CD4-positive, alpha-beta T cell treated with Interleukin-12 subunit alpha and Interleukin-12 subunit beta, for 1 hour (primary cell): ENCODE results near the gene MBD3L3.
"Not testable (repeated sequence)": the region's sequence is repeated elsewhere in the genome, so short reads cannot be mapped to it uniquely, and the experiment has no call there.

ENCODE experiments used
- DNase-seq: peaks from one replicate; pipeline ENCODE4 v3.0.0-alpha.2; 2020

MBD3L3 gene

DNA sequence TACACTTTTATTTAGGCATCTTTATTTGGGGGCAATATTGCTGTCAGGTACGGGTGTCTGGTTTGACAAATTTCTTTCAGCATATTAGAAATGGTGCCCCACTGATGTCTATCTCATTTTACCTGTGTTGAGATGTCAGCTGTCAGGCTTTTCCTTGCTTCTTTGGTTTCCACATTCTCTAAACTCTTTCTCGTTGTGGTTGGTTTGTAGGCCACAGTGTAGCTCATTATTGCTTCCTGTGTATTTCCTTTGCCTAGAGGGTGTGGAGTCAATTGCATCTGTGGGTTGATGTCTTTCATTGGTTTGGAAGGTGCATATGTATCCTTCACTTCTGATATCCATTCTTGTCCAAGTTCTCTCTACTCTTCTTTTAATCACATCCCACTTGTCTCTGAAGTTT lies 1.5 kb upstream of the MBD3L3 start:
- DNase-seq: not testable (repeated sequence)

DNA sequence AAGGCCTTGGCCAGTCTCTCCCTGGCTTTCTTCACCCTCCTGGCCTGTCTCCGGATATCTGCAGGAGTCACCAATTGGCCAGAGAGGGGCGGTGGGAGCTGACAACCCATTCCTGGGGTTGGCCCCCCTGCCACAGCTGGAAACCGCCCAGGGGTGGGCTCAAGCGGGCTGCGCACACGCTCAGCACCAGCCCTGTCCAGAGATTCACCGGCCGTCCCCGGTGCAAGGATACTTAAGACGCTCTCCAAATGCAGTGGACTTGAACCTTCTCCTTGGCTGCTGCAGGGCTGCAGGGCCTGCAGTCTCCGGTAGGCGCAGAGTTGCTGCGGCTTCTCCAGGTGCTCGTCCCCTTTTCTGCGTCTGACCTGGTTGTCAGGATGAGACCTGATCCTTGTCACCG lies 2.1 kb downstream of the MBD3L3 start:
- DNase-seq: not testable (repeated sequence)

DNA sequence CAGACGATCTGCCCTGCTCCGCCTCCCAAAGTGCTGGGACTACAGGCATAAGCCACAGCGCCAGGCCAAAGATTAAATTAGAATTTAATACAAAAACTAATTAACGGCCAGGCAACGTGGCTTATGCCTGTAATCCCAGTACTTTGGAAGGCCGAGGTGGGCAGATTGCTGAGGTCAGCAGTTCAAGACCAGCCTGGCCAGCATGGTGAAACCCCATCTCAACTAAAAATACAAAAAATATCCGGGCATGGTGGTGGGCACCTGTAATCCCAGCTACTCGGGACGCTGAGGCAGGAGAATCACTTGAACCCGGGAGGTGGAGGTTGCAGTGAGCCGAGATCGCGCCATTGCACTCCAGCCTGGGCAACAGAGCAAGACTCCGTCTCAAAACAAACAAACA lies 2.8 kb downstream of the MBD3L3 start:
- DNase-seq: not testable (repeated sequence)

DNA sequence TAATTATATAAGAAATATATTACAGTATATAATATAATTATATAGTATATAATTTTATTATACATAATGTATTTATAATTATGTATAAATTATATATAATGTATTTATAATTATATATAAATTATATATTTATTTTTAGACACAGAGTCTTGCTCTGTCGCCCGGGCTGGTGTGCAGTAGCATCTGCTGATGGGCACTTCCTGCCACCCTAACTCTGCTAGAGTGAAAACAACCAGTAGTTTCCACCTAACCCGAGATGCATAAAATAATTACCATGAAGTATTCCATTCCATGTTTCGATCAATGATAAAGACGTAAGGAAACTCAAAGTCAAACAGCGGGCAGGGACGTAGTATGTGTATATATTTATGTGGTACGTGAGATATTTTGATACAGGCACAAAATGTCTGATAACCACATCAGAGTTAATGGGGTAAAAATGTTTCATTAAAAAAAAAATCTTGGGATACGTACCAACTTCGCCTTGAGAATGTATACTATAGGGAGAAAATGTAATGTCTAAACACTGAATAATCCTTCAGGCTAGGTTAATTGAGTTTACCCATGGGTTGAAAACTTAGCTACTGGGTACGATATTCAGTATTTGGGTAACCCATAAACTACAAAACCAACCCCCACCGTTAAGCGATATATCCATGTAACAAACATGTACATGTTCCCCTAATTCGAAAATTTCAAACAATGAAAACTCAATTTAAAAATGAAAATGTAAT lies 3.7 kb downstream of the MBD3L3 start:
- DNase-seq: not testable (repeated sequence)

DNA sequence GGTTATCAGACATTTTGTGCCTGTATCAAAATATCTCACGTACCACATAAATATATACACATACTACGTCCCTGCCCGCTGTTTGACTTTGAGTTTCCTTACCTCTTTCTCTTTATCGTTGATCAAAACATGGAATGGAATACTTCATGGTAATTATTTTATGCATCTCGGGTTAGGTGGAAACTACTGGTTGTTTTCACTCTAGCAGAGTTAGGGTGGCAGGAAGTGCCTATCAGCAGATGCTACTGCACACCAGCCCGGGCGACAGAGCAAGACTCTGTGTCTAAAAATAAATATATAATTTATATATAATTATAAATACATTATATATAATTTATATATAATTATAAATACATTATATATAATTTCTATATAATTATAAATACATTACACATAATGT lies 5.6 kb downstream of the MBD3L3 start:
- DNase-seq: not testable (repeated sequence)

DNA sequence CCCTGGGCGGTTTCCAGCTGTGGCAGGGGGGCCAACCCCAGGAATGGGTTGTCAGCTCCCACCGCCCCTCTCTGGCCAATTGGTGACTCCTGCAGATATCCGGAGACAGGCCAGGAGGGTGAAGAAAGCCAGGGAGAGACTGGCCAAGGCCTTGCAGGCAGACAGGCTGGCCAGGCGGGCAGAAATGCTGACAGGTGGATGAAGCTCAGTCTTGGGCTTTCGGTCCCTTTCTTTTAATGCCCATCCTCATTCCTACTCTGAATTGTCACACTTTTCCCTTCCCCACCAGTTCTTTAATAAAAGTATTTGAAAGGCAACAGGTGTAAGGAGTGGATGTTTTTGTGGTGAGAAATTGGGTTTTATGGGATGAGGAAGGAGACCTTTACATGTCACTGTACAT lies 7.1 kb downstream of the MBD3L3 start:
- DNase-seq: not testable (repeated sequence)

DNA sequence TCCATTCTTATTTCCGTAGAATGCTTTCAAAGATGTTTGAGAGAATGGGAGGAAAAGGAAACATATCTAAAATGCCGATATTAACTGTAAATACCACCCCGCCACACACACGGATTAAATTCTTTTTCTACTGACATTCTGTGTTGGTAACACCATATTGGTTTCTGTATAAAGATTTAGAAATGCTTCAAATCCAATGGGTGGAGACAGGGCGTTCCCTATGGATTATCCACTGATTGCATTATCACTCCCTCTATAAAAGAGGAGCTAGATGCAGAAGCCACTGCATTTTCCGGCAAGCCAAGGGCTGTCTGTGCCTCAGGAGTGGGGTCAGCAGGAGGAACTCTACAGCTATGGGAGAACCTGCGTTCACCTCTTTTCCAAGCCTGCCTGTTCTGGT lies 9.5 kb downstream of the MBD3L3 start, which contains the start of gene MBD3L2:
TSS of gene MBD3L2 (plus strand) at position 301 of the 400 bp plus-strand sequence. CDS start at position 354, 53 bp downstream.
- DNase-seq: not testable (repeated sequence)

DNA sequence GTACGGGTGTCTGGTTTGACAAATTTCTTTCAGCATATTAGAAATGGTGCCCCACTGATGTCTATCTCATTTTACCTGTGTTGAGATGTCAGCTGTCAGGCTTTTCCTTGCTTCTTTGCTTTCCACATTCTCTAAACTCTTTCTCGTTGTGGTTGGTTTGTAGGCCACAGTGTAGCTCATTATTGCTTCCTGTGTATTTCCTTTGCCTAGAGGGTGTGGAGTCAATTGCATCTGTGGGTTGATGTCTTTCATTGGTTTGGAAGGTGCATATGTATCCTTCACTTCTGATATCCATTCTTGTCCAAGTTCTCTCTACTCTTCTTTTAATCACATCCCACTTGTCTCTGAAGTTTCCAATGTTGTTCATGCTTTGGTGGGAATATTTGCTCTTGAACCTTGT lies 16.9 kb downstream of the MBD3L3 start:
- not testable (repeated sequence) for DNase-seq

DNA sequence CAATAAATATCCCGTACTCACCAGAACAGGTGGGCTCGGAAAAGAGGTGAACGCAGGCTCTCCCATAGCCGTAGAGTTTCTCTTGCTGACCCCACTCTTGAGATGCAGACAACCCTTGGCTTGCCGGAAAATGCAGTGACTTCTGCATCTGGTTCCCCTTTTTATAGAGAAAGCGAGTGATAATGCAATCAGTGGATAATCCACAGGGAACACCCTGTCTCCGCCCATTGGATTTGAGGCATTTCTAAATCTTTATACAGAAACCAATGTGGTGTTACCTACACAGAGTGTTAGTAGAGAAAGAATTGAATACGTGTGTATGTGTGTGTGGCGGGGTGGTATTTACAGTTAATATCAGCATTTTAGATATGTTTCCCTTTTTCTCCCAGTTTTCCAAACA lies 18.4 kb downstream of the MBD3L3 start, which contains the start of gene MBD3L4:
TSS of gene MBD3L4 (minus strand) at position 101 of the 400 bp plus-strand sequence. CDS start at position 66, 35 bp downstream.
- DNase-seq: not testable (repeated sequence)

DNA sequence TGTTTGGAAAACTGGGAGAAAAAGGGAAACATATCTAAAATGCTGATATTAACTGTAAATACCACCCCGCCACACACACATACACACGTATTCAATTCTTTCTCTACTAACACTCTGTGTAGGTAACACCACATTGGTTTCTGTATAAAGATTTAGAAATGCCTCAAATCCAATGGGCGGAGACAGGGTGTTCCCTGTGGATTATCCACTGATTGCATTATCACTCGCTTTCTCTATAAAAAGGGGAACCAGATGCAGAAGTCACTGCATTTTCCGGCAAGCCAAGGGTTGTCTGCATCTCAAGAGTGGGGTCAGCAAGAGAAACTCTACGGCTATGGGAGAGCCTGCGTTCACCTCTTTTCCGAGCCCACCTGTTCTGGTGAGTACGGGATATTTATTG lies 28.2 kb downstream of the MBD3L3 start, which contains the start of gene MBD3L5:
TSS of gene MBD3L5 (plus strand) at position 301 of the 400 bp plus-strand sequence. CDS start at position 335, 34 bp downstream.
- DNase-seq: not testable (repeated sequence)

DNA sequence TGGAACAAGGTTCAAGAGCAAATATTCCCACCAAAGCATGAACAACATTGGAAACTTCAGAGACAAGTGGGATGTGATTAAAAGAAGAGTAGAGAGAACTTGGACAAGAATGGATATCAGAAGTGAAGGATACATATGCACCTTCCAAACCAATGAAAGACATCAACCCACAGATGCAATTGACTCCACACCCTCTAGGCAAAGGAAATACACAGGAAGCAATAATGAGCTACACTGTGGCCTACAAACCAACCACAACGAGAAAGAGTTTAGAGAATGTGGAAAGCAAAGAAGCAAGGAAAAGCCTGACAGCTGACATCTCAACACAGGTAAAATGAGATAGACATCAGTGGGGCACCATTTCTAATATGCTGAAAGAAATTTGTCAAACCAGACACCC lies 29.7 kb downstream of the MBD3L3 start:
- not testable (repeated sequence) for DNase-seq

DNA sequence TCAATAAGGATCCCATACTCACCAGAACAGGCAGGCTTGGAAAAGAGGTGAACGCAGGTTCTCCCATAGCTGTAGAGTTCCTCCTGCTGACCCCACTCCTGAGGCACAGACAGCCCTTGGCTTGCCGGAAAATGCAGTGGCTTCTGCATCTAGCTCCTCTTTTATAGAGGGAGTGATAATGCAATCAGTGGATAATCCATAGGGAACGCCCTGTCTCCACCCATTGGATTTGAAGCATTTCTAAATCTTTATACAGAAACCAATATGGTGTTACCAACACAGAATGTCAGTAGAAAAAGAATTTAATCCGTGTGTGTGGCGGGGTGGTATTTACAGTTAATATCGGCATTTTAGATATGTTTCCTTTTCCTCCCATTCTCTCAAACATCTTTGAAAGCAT lies 37.1 kb downstream of the MBD3L3 start, which contains the start of gene MBD3L2B:
TSS of gene MBD3L2B (minus strand) at position 101 of the 400 bp plus-strand sequence. CDS start at position 67, 34 bp downstream.
- DNase-seq: not testable (repeated sequence)

DNA sequence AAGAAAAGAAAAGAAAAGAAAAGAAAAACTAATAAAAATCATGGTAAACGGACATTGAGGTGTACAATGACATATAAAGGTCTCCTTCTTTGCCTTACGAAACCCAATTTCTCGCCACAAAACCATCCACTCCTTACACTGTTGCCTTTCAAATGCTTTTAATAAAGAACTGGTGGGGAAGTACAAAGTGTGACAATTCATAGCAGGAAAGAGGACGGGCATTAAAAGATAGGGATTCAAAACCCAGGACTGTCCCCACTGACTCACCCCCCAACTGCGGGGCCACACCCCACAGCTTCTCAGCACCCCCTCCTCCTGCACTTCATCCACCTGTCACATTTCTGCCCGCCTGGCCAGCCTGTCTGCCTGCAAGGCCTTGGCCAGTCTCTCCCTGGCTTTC lies 39.6 kb downstream of the MBD3L3 start:
- no peak for DNase-seq

DNA sequence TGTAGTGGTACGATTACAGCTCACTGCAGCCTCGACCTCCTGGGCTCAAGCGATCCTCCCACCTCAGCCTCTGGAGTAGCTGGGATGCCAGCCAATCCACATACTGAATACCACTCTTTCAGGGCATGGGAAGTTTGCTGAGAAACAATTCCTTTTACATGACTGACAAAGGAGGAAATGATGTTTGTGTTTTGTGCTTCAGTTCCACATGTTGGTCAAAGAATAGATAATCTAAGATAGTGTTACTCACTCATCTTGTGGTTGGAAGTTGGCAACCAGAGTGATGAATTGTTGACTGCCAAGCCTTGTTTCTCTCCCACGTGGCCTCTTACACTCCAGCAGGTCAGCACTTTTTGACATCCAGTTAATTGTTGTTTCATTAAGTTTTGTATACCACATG lies 44.8 kb downstream of the MBD3L3 start:
- DNase-seq: peak; percentile 10

DNA sequence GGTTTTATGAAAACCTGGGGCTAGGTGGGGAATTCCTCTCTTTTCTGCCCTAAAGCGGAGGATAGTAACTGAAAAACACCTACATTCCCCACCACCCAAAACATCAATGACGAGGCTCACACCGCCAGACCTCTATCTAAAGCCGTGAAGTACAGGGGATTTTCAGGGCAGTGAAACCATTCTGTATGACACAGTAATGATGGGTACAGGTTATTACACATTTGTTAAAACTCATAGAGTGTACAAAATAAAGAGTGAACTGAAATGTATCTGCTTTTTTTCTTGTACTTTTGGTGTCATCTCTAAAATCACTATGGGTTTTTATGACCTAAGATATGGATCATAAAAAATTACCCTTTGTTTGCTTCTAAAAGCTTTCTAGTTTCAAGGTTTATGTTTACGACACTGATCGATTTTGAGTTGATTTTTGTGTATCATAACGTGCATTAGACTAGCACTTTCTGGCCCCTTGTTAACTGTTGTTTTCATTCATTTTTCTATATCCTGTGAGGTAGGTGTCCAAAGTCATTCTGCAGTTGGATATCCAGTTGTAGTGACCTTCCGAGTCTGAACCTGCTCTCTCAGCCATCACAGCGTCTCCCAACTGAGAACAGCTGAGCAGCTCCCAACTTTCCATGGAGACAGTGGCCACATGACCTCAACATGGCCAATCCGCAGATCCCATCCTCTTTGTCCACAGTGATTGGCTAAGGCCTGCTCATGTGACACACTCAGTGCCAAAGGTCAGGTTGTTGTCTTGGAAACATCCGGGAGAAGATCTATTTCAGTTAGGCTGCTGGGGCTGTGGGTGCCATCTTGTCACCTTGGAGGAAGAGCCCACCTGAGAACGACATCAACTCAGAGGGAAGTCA lies 47.5 kb downstream of the MBD3L3 start:
- no peak for DNase-seq

DNA sequence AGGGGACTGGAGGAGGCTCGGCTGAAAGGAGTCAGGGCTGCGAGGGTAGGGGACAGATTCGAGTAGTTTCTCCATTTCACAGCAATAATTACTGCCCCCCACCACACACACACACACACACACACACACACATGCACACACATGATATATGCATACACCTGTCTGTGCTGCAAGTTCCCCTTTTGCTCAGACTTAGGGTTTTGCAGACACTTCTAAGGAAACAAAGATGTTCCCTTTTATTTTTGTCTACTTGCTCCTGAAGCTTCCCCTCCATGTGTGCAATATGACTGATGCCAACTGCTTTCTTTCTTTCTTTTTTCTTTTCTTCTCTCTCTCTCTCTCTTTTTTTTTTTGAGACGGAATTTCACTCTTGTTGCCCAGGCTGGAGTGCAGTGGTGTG lies 50.6 kb downstream of the MBD3L3 start:
- no peak for DNase-seq
